Heart left ventricle (tissue), 13 donors: ENCODE results near the gene HOXB4.

Experiments
- CTCF ChIP-seq, 12 donors: fragments of 200-600 bp; sonication (generic) in 4 of 12; IDR thresholded peaks; one replicate each; pipeline versions ENCODE4 v1.5.0 to v1.8.0; 2018 to 2022; ENCODE audit warnings: antibody characterized with exemption in 12 of 12, mild to moderate bottlenecking in 5 of 12
- POLR2A ChIP-seq, 2 donors: fragments of 450-650 bp; IDR thresholded peaks; one replicate each; pipeline ENCODE4 v1.6.1; 2017; ENCODE audit warnings: antibody characterized with exemption in 2 of 2, mild to moderate bottlenecking in 2 of 2, moderate library complexity in 2 of 2
- donor health status: ischemic (EF 13 %, LVEDD 7.1; RV severe dilation, severe dysfunction).
- donor health status: DM: no; HTN: yes; CAD: no.
- donor health status: DM: no; HTN: no; CAD: no.
- donor health status: ischemic (EF 25% LVEDD 6.9; RV normal size, moderate dysfunction).
- donor health status: ischemic (EF 25% LVEDD 5.7; RV mildly dilated, moderate dysfunction).
- donor health status: ischemic (EF 35%, LVEDD 5.7; RV mildly dilated, moderate dysfunction).
- donor health status: nonischemic (EF 11% LVEDD 7.7; RV severe dilation, severe dysfunction).
- donor health status: DM: yes; HTN: yes; CAD: no.
- donor health status: PGD.
- donor health status: ischemic (EF 29% LVEDD 5.4; RV normal size, mild dysfunction).
- donor health status: nonischemic (EF 23%, LVEDD 6.1; RV moderate dilation, normal function).

- no peak for TF ChIP-seq CTCF (IDR thresholded peaks at IDR 0.05)
- no peak for TF ChIP-seq POLR2A (IDR thresholded peaks at IDR 0.05)
Measured at GRCh38 chr17:48556229-48556575, 21.9 kb downstream of the HOXB4 start.
